Embryonic facial prominence (tissue), 1 donor: ENCODE results near the gene RANBP17.

ENCODE experiments used
- DNase-seq: peaks from one replicate; pipeline ENCODE4 v3.0.0-alpha.2; 2016; ENCODE audit errors: extremely low spot score

RANBP17 gene

DNA sequence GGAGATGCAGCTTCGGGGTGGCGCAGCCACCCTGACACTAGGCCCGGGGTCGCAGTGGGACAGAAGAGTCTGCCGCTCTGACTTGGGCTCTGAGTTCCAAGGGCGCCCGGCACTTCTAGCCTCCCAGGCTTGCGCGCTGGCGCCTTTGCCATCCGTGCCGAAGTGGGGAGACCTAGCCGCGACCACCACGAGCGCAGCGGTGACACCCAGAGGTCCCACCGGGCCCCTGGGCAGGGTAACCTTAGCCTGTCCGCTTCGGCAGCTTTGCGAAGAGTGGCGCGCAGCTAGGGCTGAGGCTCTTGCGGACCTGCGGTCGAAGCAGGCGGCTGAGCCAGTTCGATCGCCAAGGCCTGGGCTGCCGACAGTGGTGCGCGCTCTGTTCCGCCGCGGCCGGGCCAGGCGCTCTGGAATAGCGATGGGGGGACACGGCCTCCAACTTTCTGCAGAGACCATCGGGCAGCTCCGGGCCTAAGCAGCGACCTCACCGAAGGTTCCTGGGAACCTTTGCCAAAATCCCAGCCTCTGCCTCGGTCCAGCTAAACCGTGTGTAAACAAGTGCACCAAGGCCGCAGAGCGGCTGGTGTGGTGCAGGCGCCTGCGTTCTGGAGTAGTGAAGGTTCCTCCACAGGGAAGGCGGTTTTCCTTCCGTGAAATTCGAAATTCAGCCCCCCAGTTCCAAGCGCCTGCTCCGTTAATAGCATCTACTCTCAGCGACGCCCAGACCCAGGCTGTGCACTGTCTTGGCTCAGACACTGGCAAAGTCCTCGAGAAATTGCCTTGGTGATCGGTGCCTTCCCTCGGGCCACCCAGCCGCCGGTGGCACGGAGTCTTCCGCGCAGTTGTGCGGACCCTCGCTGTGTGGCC lies 454.7 kb downstream of the RANBP17 start:
- DNase-seq, result no peak

GRCh38 chr5:171317230-171317629 lies 455.4 kb downstream of the RANBP17 start:
- DNase-seq, result no peak

DNA sequence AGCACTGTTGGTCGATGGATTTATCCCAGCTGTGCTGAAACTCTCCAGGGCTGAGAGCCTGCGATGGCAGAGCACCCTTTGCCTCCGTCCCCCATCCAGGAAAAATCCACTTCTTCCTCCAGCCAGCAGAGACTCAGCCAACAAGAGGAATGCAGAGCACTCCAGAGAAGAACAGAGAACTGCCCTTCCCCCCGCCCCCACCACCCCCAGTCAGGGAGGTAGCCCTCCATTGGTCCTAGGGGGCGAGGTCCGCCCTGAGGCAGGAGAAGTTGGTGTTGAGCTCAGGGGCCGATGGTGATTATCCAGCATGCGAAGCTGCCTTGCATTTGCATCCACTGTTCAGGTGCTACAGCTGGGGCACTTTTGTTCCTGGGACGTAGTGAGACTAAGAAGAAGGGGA lies 456.2 kb downstream of the RANBP17 start:
- DNase-seq, result no peak

DNA sequence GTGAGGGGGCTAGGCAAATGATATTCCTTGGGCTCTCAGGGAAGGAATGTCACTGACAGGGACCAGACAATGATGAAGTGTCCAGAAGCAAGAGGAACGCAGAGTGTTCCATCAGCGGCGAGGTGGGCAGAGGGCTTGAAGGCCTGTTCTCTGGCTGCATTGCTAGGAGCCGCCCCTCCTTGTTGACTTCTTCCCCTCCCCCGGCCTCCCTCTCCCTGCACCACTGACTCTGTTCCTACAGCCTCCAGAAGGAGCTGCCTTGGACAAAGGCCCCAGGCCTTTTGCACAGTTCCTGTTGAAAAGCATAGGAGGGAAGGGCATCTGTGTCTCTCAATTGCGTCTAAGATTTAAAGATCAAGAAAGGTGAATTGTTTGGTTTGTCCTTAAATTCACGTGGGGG lies 459.6 kb downstream of the RANBP17 start:
- no peak for DNase-seq

DNA sequence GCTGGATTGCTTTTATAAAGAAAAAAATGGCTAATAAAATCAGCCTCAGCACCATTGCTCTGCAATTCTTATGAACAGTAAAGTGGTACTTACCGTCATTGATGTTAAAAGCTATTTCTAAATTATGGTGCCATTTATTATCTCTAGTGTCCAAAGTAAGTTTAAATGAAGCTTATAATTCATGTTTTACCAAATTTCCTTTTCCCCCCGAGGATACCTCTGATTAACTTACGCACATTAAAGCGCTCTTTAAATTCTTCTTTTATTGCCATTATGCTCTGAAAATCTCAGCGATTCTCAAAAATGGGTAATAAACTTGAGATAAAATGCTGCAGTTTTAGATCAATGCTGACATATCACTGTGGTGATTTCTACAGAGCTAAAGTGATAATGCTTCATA lies 460.7 kb downstream of the RANBP17 start:
- no peak for DNase-seq

GRCh38 chr5:171323007-171323406 lies 461.2 kb downstream of the RANBP17 start:
- no peak for DNase-seq

GRCh38 chr5:171323806-171324632 lies 462.2 kb downstream of the RANBP17 start:
- DNase-seq, result no peak

GRCh38 chr5:171330021-171330420 lies 468.2 kb downstream of the RANBP17 start:
- no peak for DNase-seq

DNA sequence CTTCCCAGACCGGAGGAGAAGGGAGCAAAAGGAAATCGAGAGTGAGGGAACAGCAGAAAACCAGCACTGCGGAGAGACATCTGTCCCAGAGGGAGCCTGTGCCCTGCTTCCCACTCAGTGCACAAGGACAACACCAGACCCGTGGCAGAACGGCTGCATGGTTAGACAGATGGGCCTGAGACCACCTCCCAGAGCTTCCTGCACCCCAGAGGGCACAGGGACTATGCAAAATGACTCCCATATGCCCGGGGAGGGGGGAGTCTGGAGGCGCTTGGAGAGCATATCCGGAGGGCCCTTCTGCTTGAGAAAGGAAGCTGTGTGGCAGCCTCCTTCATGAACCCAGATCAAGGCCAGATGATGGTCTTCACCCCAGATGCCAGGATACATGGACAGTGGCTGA lies 473.8 kb downstream of the RANBP17 start:
- DNase-seq, result no peak

DNA sequence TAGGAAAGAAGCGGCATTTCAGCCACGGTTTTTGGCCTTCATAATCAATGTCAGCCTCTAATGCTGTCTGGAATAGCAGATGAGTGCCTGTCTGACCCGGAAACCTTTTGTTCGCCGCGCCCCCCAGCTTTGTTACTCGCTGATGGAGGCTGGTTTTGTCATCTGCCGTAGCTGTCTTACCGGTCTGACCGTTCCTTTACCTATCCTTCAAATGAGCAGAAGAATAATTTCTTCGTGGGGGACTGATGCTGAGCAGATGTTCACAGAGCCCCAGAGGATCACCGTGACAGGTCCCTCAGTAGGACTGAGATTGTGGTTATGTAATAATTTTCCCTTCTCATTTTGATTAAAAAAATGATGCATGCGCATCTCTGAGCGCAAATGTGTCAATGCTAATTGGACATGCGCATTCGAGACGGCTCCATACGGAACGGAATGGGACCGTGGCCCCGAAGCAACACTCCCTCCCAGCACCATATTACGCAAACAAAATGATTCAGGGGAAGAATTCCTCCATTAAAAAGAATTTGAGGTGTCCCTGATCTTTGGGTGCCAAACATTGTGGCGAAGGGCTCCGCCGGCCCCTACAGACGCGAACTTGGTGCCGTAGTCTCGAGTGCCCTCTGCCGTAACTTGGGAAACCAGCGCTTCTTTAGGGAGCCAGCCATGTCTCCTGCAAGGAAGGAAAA lies 474.8 kb downstream of the RANBP17 start:
- no peak for DNase-seq

DNA sequence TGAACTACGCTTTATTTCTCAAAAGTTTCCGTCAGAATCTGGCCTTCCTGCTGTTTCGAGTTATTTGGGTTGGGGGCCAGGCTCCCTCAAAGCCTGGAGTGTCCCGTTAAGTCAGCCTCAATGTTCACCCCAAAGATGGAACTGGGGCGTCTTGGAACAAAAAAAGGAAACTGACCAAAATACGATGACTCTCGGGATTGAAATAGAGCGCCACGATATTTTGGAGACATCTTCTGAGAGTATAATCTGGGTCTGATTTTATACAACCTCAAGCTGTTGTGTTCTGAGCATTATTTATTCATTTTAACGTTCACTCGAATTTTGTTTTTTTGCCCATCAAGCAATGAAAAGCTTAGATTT lies 475.4 kb downstream of the RANBP17 start:
- no peak for DNase-seq

DNA sequence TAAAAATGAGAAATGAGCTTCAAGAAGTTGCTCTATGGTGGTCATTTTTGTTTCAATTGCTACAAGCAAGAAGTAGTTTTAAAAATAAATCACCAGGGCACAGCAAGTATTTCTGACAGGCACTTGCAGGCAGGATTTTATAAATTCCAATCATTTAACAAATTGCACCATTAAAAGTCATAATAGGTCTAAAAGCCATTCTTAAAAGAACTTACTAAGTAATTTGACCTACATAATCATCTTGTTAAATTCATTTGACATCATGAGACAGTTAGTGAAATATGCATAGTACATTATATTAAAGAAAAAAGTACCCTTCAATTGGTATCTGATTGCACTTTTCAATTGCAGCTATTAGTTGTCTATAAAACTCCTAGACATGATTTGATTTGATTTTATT lies 478.2 kb downstream of the RANBP17 start:
- DNase-seq, result no peak

DNA sequence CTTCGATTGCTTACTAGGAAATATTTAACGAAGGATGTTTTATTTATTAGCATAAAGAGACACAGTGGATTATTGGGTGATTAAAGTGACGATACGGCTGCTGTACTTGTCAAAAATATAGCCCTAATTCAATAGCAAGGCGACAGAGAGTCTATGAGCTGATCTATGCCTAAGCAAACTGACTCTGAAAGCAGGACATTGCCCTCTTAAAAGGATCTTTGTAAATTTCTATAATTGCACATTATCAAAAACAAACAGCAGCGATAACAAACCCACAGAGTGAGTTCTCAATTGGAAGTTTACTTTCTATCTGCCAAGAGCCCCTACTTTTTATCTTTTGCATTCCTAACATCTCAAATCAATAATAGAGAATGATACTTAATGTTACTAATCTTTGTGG lies 478.7 kb downstream of the RANBP17 start:
- no peak for DNase-seq

DNA sequence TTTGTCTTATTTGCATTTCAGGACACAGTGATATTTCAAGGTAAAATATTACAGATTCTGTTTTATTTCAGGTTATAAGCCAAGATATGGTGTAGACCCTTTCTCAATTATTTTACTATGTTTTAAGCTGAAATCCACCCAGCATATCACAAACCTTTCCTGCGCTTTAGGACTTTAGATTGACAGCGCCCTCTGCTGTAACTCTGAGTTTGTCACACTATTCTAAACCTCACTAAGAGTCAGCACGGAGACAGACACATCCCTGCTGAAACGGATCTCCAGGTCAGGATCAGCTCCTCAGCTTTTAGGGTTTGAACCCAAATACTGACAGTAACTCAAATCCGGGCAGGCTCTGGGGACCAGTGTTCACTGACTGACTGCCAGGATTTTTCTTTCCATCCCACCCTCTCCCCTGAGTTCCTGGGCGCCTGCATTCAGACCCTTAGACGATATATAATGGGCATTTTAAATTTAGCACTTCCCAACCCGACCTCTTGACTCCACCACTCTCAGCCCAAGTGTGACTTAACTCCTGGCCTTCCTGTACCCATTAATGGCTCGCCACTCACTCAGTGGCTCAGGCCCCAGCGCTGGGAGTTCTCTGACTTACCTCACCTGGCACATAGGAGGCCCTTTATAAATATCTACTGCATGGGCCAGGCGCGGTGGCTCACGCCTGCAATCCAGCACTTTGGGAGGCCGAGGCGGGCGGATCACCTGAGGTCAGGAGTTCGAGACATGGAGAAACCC lies 480.7 kb downstream of the RANBP17 start:
- no peak for DNase-seq

GRCh38 chr5:171344936-171345608 lies 483.3 kb downstream of the RANBP17 start:
- no peak for DNase-seq
